Neural cell (in vitro differentiated cells): ENCODE results near the gene MED14. TPM values are rescaled to one million over a fixed set of nuclear protein-coding genes. Genes with fewer than 3 reads are reported as not detected.

Experiments
- H2AFZ ChIP-seq: fragments of 200-600, 300-800 bp; sonication (generic), shearing (Covaris generic); 2 replicates; pipeline ENCODE4 v1.6.0; 2014; ENCODE audit warnings: low read depth, mild to moderate bottlenecking, antibody characterized with exemption, low read length, moderate library complexity
- H3F3A ChIP-seq: fragments of 200-600 bp; shearing (Covaris generic); 2 replicates; pipeline ENCODE4 v1.6.1; 2016; ENCODE audit warnings: mild to moderate bottlenecking, moderate library complexity, mixed read lengths, antibody characterized with exemption, low read length; ENCODE audit not compliant: insufficient read depth, poor library complexity, severe bottlenecking
- H3K27ac ChIP-seq: fragments of 200-600, 300-800 bp; sonication (generic), shearing (Covaris generic); 2 replicates; pipeline ENCODE4 v1.5.1; 2014; ENCODE audit warnings: mild to moderate bottlenecking, low read length, moderate library complexity
- H3K27me3 ChIP-seq: fragments of 300-800, 200-600 bp; sonication (generic), shearing (Covaris generic); 2 replicates; pipeline ENCODE4 v1.6.0; 2014; ENCODE audit warnings: mild to moderate bottlenecking, low read depth, low read length, moderate library complexity; ENCODE audit not compliant: insufficient read depth
- H3K36me3 ChIP-seq: fragments of 300-800, 200-600 bp; sonication (generic), shearing (Covaris generic); 2 replicates; pipeline ENCODE4 v1.5.1; 2014; ENCODE audit warnings: mild to moderate bottlenecking, antibody characterized with exemption, low read length, moderate library complexity; ENCODE audit not compliant: insufficient read depth
- H3K4me2 ChIP-seq: fragments of 300-800, 200-600 bp; sonication (generic), shearing (Covaris generic); 2 replicates; pipeline ENCODE4 v1.6.0; 2014; ENCODE audit warnings: mild to moderate bottlenecking, low read length
- H3K4me3 ChIP-seq: fragments of 300-800, 200-600 bp; sonication (generic), shearing (Covaris generic); 2 replicates; pipeline ENCODE4 v1.5.1; 2014; ENCODE audit warnings: mild to moderate bottlenecking, low read length, moderate library complexity
- H3K79me2 ChIP-seq: fragments of 200-600 bp; shearing (Covaris generic); replicated peaks from 2 replicates; pipeline ENCODE4 v1.6.0; 2014; ENCODE audit warnings: mild to moderate bottlenecking, low read length, moderate library complexity; ENCODE audit not compliant: insufficient read depth
- H3K9ac ChIP-seq: fragments of 300-800, 200-600 bp; sonication (generic), shearing (Covaris generic); 2 replicates; pipeline ENCODE4 v1.6.1; 2016; ENCODE audit warnings: mild to moderate bottlenecking, low read length, mixed read lengths
- H3K9me2 ChIP-seq: fragments of 200-600 bp; shearing (Covaris generic); 2 replicates; pipeline ENCODE4 v1.6.1; 2016; ENCODE audit warnings: mild to moderate bottlenecking, low read length, mixed read lengths; ENCODE audit not compliant: insufficient read depth
- H3K9me3 ChIP-seq: fragments of 200-600, 300-800 bp; sonication (generic), shearing (Covaris generic); 2 replicates; pipeline ENCODE4 v1.6.1; 2016; ENCODE audit warnings: mild to moderate bottlenecking, mixed run types, low read length, moderate library complexity, mixed read lengths
- H4K20me1 ChIP-seq: fragments of 200-600 bp; shearing (Covaris generic); 2 replicates; pipeline ENCODE4 v1.6.1; 2016; ENCODE audit warnings: mild to moderate bottlenecking, mixed run types; ENCODE audit not compliant: insufficient read depth
- CTCF ChIP-seq: fragments of 450-650 bp; IDR thresholded peaks from 2 replicates; pipeline ENCODE4 v1.5.1; 2014; ENCODE audit warnings: antibody characterized with exemption, mild to moderate bottlenecking, moderate library complexity; ENCODE audit not compliant: poor library complexity, severe bottlenecking
- EP300 ChIP-seq: fragments of 450-650 bp; conservative IDR thresholded peaks from 2 replicates; pipeline ENCODE4 v1.6.1; 2014; ENCODE audit warnings: antibody characterized with exemption, mild to moderate bottlenecking, moderate library complexity; ENCODE audit not compliant: poor library complexity, severe bottlenecking
- EZH2 ChIP-seq: fragments of 200-600, 300-800 bp; shearing (Covaris generic), sonication (generic); IDR thresholded peaks from 2 replicates; pipeline ENCODE4 v1.6.1; 2014; ENCODE audit warnings: antibody characterized with exemption, low read length, borderline replicate concordance, mild to moderate bottlenecking; ENCODE audit not compliant: insufficient read depth, poor library complexity, severe bottlenecking
- MXI1 ChIP-seq: fragments of 450-650 bp; conservative IDR thresholded peaks from 2 replicates; pipeline ENCODE4 v1.6.1; 2014; ENCODE audit warnings: antibody characterized with exemption, mild to moderate bottlenecking; ENCODE audit not compliant: poor library complexity, severe bottlenecking
- POLR2AphosphoS5 ChIP-seq: IDR thresholded peaks from 2 replicates; pipeline ENCODE4 v1.6.1; 2012
- RAD21 ChIP-seq: fragments of 450-650 bp; conservative IDR thresholded peaks from 2 replicates; pipeline ENCODE4 v1.6.1; 2014; ENCODE audit warnings: antibody characterized with exemption, mild to moderate bottlenecking, moderate library complexity
- REST ChIP-seq: IDR thresholded peaks from 2 replicates; pipeline ENCODE4 v1.6.1; 2012; ENCODE audit warnings: borderline replicate concordance
- SMC3 ChIP-seq: fragments of 450-650 bp; conservative IDR thresholded peaks from 2 replicates; pipeline ENCODE4 v1.6.1; 2014; ENCODE audit warnings: antibody characterized with exemption, mild to moderate bottlenecking, moderate library complexity; ENCODE audit not compliant: poor library complexity
- TAF1 ChIP-seq: IDR thresholded peaks from 2 replicates; pipeline ENCODE4 v1.6.1; 2012; ENCODE audit warnings: low read depth
- polyA plus RNA-seq: library from polyadenylated mRNA; depleted of rRNA; stranded (reverse); fragments of >200 nt; gene quantifications from 2 replicates; pipeline ENCODE4 v1.2.3, GENCODE V29; 2014

MED14 gene
- polyA plus RNA-seq, 1 donor from 2014 or later, result 22.4 TPM

GRCh38 chrX:40709395-40709794 is 25.9 kb downstream of the MED14 start:
- Histone ChIP-seq H3K36me3 (no peaks in the 10 kb centered on the region), H3K27me3 (no peaks in the 10 kb centered on the region)

GRCh38 chrX:40705658-40706312 is 29.6 kb downstream of the MED14 start:
- H4K20me1 ChIP-seq, result no peaks in the 10 kb centered on the region
- H2AFZ ChIP-seq, result no peak overlapping the region
- H3K9me3 ChIP-seq, result no peaks in the 10 kb centered on the region
- H3K27ac ChIP-seq, result no peak overlapping the region
- no peak for TF ChIP-seq RAD21
- no peak for TF ChIP-seq CTCF
- no peaks in the 10 kb centered on the region for H3K79me2 ChIP-seq
- H3F3A ChIP-seq, result no peaks in the 10 kb centered on the region
- no peak overlapping the region for H3K4me2 ChIP-seq
- H3K9ac ChIP-seq, result no peak overlapping the region
- no peaks in the 10 kb centered on the region for H3K27me3 ChIP-seq
- no peaks in the 10 kb centered on the region for H3K36me3 ChIP-seq
- H3K9me2 ChIP-seq, result no peaks in the 10 kb centered on the region
- H3K4me3 ChIP-seq, result no peak overlapping the region

More at GRCh38 chrX:40709395-40709794, 25.9 kb downstream of the MED14 start:
- no peaks in the 10 kb centered on the region for H4K20me1 ChIP-seq
- H3F3A ChIP-seq, result no peaks in the 10 kb centered on the region
- no peak overlapping the region for H2AFZ ChIP-seq
- no peaks in the 10 kb centered on the region for H3K79me2 ChIP-seq
- H3K9ac ChIP-seq, result no peak overlapping the region
- no peak for TF ChIP-seq TAF1
- no peak for TF ChIP-seq REST
- no peak for TF ChIP-seq EZH2
- TF ChIP-seq EP300, result no peak
- TF ChIP-seq POLR2AphosphoS5, result no peak
- TF ChIP-seq MXI1, result no peak
- no peak for TF ChIP-seq SMC3
- TF ChIP-seq CTCF, result no peak
- TF ChIP-seq RAD21, result no peak
- H3K27ac ChIP-seq, result no peak overlapping the region
- no peak overlapping the region for H3K4me3 ChIP-seq
- H3K4me2 ChIP-seq, result no peak overlapping the region
- no peaks in the 10 kb centered on the region for H3K9me3 ChIP-seq
- H3K9me2 ChIP-seq, result no peaks in the 10 kb centered on the region
